CD4-positive, alpha-beta T cell treated with Interleukin-2 at 100 ng/mL for 4 hours (primary cell): Measurements from ENCODE around the gene PHF21A.

ENCODE experiments used
- DNase-seq: peaks from one replicate; pipeline ENCODE4 v3.0.0-alpha.2; 2020; ENCODE audit warnings: low spot score

Gene PHF21A

DNA sequence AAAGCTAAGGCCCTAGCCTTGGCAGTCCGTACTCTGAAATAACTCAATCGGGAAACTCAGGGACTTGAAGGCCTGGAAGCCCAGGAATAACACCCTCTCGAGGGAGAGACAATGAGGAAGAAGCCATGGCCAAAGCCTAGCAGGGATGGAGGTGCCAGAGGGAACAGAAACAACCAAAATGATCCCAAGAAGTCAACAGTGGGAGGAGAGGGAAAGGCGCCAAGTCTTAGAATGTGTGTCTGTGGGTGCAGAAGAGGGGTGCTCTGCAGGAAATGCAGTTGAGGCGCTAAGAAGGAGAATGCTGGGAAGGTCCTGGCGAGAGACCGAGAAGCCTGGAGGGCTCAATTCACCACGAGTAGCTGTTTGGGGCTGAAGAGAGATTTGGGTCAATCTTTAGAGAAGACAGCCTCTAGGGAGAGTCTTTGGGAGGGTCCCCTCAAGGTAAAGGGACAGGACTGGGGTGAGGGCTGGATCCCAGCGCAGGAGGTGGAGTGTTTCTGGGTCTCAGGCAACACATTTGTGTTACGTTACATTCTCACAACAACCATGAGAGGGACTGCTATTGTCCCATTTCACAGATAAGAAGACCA lies 236.6 kb downstream of the PHF21A start:
- DNase-seq, result no peak
